ENCODE data around the gene DCXR.

Gene DCXR

DNA sequence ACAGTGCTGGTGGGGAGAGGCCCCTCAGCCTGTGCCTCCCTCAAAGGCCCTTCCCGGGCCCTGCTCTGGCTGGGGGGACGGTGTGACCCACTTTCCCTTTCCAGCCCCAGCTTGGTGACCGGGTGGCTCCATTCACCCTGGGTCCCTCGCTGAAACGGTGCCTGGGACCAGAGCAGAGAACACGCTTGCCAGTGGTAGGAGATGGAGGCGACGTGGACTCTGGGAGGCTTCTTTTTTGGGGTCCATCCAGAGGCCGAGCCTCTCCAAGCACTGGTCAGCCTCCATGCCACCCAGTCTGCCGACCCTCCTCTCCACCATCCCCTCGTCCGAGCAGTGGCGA lies 22.6 kb downstream of the DCXR start:
- H3K9me3 Mint-ChIP-seq, result no peaks in the 10 kb centered on the region
- no peaks in the 10 kb centered on the region for H3K27me3 Mint-ChIP-seq (ENCODE audit: low read depth)
- H3K4me1 Mint-ChIP-seq, result peaks cover 8% of the 10 kb centered on the region
- TF ChIP-seq, protein P1, sequence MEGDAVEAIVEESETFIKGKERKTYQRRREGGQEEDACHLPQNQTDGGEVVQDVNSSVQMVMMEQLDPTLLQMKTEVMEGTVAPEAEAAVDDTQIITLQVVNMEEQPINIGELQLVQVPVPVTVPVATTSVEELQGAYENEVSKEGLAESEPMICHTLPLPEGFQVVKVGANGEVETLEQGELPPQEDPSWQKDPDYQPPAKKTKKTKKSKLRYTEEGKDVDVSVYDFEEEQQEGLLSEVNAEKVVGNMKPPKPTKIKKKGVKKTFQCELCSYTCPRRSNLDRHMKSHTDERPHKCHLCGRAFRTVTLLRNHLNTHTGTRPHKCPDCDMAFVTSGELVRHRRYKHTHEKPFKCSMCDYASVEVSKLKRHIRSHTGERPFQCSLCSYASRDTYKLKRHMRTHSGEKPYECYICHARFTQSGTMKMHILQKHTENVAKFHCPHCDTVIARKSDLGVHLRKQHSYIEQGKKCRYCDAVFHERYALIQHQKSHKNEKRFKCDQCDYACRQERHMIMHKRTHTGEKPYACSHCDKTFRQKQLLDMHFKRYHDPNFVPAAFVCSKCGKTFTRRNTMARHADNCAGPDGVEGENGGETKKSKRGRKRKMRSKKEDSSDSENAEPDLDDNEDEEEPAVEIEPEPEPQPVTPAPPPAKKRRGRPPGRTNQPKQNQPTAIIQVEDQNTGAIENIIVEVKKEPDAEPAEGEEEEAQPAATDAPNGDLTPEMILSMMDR (IDR thresholded peaks at IDR 0.05; ENCODE audit: unreplicated experiment in 3 of 3), result no peak
- no peak overlapping the region for H3K4me3 Mint-ChIP-seq
- peaks cover 4% of the 10 kb centered on the region for H3K36me3 Mint-ChIP-seq (ENCODE audit: low read depth)
- H3K27ac Mint-ChIP-seq, result no peak overlapping the region

DNA sequence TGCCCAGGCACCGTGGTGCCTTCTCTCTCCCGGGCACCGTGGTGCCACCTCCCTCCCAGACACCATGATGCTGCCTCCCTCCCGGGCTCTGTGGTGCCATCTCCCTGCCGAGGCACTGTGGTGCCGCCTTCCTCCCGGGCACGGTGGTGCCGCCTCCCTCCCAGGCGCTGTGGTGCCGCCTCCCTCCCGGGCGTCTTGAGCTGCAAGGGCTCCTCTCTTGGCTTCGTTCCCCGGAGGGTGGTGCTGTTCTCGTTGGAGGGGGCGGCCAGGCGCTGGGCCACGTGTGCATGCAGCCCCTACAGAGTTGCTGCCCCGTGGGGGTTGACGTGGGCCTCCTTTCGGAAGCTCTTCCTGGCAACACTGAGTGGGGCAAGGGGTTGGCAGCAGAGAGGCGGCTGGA lies 23.1 kb downstream of the DCXR start:
- H3K4me1 Mint-ChIP-seq, result peaks cover 8% of the 10 kb centered on the region
- no peak overlapping the region for H3K27ac Mint-ChIP-seq
- TF ChIP-seq, protein P1 (IDR thresholded peaks at IDR 0.05; ENCODE audit: unreplicated experiment in 3 of 3), result no peak
- H3K36me3 Mint-ChIP-seq (ENCODE audit: low read depth), result peaks cover 4% of the 10 kb centered on the region
- no peaks in the 10 kb centered on the region for H3K9me3 Mint-ChIP-seq
- H3K4me3 Mint-ChIP-seq, result no peak overlapping the region
- H3K27me3 Mint-ChIP-seq (ENCODE audit: low read depth), result no peaks in the 10 kb centered on the region

DNA sequence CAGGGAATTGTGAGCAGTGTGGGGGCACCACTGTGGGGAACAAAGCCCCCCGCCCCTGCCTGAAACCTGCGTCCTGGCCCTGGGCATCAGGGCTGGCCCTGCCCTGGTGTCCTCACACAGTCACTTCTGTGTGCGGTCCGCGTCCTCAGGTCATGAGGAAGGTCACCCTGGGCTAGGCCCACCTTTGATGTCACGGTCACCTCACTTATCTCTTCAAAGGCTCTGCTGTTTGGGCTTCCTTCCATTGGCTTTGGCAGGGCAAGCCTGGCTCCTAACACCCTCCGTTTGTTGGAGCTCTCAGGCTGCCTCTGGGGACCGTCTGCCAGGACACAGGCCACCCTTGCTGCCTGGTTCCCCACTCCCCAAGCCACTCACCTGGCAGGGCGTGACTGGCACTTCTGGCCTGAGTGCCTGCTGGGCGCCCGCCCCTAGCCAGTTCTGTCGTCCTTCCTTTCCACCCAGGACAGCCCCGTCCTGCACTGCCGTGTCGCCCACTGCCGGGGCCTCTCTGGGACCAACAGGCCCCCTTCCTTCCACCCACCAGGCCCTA lies 23.6 kb downstream of the DCXR start:
- Mint-ChIP-seq H3K36me3 (ENCODE audit: low read depth) (peaks cover 4% of the 10 kb centered on the region), H3K4me3 (no peak overlapping the region)

DNA sequence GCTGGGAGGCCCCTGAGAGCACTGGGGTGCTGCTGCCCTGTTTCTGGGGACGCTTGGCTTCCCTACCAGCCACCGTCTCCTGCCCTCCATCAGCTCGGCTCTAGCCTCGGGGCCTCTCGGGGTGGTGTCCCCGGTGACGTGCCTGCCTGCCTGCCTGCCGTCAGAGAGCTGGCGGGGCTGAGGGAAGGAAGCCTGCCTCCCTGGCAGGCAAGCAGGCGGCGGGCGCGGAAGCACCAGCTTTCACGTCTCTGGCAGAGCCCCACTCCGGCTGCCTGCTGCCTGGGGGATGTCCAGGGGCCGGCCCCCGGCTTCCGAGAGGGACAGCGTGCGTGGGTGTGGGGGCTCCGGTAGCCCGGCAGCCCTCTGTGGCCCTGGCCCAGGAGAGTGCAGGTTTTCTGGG lies 24.2 kb downstream of the DCXR start:
- Mint-ChIP-seq H3K27me3 (ENCODE audit: low read depth) (no peaks in the 10 kb centered on the region), H3K36me3 (ENCODE audit: low read depth) (peaks cover under 1% of the 10 kb centered on the region), H3K4me1 (peaks cover under 1% of the 10 kb centered on the region), H3K27ac (no peak overlapping the region), H3K4me3 (no peak overlapping the region), H3K9me3 (no peaks in the 10 kb centered on the region)
- TF ChIP-seq, protein P1 (IDR thresholded peaks at IDR 0.05; ENCODE audit: unreplicated experiment in 3 of 3), result no peak

More for the DNA sequence above, 23.6 kb downstream of the DCXR start:
- no peaks in the 10 kb centered on the region for H3K27me3 Mint-ChIP-seq (ENCODE audit: low read depth)
- H3K27ac Mint-ChIP-seq, result no peak overlapping the region
- no peaks in the 10 kb centered on the region for H3K9me3 Mint-ChIP-seq
- H3K4me1 Mint-ChIP-seq, result peaks cover 6% of the 10 kb centered on the region
- TF ChIP-seq, protein P1 (IDR thresholded peaks at IDR 0.05; ENCODE audit: unreplicated experiment in 3 of 3), result no peak

DNA sequence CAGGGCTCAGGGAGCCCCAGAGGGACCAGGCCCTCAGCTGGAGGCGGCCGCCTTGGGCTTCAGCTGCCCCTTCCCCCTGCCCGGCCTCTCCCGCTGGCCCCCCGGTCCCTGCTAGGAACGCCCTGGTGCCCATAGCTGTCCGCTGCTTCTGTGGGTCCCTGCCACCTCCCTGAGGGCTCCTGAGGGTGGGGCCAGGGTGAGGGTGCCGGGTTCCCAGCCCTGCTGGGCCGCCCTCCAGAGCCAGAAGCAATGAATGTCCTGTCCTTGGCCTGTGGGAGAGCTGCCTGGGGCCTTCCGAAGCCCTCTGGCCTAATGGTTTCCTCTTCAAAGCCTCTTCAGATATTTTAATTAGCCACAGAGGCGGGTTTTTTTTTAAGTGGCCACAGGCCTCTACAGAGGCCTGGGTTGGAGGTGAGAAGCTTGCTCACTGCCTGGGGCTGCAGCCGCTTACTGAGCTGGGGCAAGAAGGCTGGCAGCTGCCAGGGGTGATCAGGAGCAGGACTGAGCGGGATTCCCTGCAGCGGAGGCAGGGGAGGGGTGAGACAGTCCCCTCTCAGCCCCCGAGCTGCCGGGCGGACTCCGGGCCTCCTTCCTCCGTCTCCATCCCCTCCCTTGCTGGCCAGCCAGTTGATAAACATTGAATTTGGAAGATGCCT lies 24.7 kb downstream of the DCXR start:
- TF ChIP-seq, protein P1 (IDR thresholded peaks at IDR 0.05; ENCODE audit: unreplicated experiment in 3 of 3), result no peak
- no peaks in the 10 kb centered on the region for H3K36me3 Mint-ChIP-seq (ENCODE audit: low read depth)
- H3K4me3 Mint-ChIP-seq, result no peak overlapping the region
- no peaks in the 10 kb centered on the region for H3K9me3 Mint-ChIP-seq
- peak overlapping the region in 2 of 3 experiments; percentile 51 to 56 for H3K27ac Mint-ChIP-seq
- H3K4me1 Mint-ChIP-seq, result no peaks in the 10 kb centered on the region
- no peaks in the 10 kb centered on the region for H3K27me3 Mint-ChIP-seq (ENCODE audit: low read depth)

DNA sequence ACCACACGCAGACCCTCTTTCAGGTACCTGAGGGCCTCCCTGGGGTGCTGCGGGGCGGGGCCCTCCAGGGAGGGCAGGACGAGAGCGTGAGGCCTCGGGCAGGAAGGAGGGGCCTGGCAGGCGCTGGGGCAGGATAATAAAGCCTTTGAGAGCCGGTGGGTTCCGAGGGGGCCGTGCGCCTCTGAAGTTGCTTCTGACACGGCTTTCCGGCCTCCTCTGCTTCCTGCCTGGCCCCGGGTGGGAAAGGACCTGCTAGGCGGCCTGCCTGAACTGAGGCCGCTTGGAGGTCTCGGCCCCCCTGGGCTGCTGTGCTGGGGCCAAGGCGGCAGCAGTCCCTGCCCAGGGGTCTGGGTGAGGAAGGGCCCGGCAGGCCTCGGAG lies 25.2 kb downstream of the DCXR start:
- TF ChIP-seq, protein P1 (IDR thresholded peaks at IDR 0.05; ENCODE audit: unreplicated experiment in 3 of 3), result no peak
- no peaks in the 10 kb centered on the region for H3K4me1 Mint-ChIP-seq
- H3K27me3 Mint-ChIP-seq (ENCODE audit: low read depth), result no peaks in the 10 kb centered on the region
- no peaks in the 10 kb centered on the region for H3K9me3 Mint-ChIP-seq
- no peak overlapping the region for H3K4me3 Mint-ChIP-seq
- no peak overlapping the region for H3K27ac Mint-ChIP-seq
- no peaks in the 10 kb centered on the region for H3K36me3 Mint-ChIP-seq (ENCODE audit: low read depth)
